Umbilical cord (tissue), 2 donors: Measurements from ENCODE around the gene OR2T6. TPM values are rescaled to one million over a fixed set of nuclear protein-coding genes. Genes with fewer than 3 reads are reported as not detected.
"Not testable (repeated sequence)": the region's sequence is repeated elsewhere in the genome, so short reads cannot be mapped to it uniquely, and the experiment has no call there.

Experiments
- DNase-seq: peaks from one replicate; pipeline ENCODE4 v3.0.0-alpha.2; 2015; ENCODE audit warnings: low spot score
- total RNA-seq: library from RNA; depleted of rRNA; stranded (reverse); fragments of >200 nt; gene quantifications from one replicate; pipeline ENCODE4 v1.2.3, GENCODE V29; 2014; ENCODE audit warnings: low replicate concordance; ENCODE audit not compliant: insufficient read depth

The OR2T6 gene, protein sequence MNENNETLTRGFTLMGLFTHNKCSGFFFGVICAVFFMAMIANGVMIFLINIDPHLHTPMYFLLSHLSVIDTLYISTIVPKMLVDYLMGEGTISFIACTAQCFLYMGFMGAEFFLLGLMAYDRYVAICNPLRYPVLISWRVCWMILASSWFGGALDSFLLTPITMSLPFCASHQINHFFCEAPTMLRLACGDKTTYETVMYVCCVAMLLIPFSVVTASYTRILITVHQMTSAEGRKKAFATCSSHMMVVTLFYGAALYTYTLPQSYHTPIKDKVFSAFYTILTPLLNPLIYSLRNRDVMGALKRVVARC
- 1.9 TPM for total RNA-seq

DNA sequence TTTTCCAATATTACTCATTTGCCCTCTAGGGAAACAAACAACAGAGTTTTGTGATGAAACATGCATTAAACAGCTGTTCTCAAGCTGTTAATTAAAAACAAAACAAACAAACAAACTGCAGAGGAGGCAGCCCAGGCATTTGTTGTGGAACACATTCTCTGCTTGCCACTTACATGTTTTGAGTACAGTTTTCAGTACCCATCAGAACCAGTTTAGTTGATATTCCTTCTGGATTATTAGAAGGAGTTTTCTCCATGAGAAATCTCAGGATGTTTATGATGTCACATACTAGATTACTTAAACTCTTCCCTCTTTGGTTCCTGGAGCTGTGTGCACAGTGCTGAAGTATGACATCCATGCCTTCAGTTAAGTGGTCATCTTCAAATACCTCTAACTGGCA, at the start of gene OR2T6:
Gene OR2T6, plus strand, starts transcription at position 301 of the 400 bp plus-strand sequence. CDS start 11,863 bp downstream, outside the sequence.
- DNase-seq = no peak

DNA sequence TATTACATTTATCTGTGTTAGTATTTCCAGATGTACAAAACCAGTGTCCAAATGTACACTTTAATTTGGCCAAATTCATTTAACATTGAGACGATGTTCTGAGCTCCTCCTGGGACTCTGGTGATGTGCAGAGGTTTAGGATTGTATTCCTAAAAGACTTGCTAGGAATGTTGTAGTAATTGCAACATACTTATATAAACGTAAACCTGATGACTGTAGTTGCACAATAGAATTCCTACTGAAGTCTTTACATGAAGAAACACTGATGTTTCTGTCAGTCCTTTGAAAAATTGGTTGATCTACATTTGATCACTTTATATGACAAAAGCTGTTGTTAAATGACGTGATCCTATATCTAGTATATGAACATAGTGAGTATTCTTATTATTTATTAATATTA, 32.1 kb upstream of the OR2T6 start:
- DNase-seq = no peak

DNA sequence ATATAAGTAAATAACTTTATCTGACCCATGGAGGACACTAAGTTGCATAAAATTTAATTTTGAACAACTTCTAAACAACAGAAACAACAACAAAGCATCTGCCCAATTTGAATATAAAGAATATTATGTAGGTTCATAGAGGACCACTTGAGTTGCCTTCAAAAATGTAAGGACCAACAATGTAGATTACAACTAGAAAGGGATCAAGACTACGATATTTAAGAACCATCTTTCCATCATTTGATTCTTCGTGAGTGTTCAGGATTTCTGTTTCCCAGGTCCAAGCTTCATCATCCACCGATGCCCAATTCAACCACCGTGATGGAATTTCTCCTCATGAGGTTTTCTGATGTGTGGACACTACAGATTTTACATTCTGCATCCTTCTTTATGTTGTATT, 27.1 kb upstream of the OR2T6 start, which contains the start of gene OR14C36:
Gene OR14C36, plus strand, starts transcription at position 301 of the 400 bp plus-strand sequence. Its CDS starts 0 bp downstream, at position 301.
- no peak for DNase-seq

DNA sequence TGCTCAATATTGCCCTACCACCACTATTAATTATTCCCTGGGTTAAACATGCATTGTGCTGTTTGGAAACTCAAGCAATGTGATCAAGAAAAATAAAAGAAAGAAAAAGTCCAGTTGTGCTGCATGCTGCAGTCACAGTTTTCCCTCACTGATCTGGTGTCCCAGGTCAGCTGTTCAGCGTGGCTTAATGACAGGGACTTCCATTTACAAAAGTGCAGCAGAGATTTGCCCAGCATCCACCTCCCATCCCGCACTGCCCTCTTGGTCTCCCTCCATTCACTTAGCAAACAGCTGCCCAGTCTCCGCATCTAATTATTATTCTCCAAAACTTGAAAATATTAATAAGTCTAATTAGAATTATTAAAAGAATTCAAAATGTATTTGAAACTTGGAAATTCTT, 16.1 kb upstream of the OR2T6 start:
- no peak for DNase-seq

DNA sequence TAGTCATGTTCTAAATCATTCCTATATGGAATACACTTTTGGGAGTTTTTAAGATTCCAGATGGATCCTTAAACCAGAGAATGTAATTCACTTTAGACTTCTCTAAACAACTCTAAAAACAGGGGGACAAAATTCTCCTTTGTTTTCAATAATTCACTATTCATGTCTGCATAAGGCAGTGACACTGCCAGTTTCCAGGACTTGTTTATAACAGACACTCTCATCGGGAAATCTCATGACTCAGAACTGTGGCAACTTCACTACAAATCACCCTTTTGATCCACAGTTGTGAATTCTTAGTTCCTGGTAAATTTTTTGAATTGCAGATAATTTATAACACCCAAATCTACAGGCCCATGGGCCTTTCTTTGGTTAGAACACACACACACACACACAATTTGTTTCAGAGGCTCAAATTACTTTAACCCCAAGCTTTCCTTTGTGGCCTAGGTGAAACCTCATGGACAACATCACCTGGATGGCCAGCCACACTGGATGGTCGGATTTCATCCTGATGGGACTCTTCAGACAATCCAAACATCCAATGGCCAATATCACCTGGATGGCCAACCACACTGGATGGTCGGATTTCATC, 14.3 kb upstream of the OR2T6 start, which contains the start of gene OR2T4:
Gene OR2T4, plus strand, starts transcription at position 545 of the 595 bp plus-strand sequence. Its CDS starts 0 bp downstream, at position 545.
- no peak for DNase-seq

DNA sequence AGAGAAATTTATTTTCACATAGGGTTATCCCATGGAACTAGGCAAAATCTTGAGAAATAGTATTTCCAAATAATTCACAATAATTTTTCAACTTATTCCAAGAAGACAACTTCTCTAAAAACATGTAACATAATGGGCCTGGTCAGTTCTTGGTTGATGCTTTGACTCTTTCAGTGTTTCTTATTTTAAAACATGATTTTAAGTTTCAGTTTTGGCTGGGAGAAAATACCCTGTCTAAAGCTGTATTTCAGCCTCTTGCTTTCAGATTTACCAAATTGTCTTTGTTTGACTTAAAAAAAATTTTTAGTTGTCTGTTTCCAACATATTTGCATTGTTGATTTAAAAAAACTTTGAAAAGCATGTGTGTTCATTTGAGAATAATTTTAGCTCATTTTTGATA, 8.9 kb upstream of the OR2T6 start:
- DNase-seq = no peak

DNA sequence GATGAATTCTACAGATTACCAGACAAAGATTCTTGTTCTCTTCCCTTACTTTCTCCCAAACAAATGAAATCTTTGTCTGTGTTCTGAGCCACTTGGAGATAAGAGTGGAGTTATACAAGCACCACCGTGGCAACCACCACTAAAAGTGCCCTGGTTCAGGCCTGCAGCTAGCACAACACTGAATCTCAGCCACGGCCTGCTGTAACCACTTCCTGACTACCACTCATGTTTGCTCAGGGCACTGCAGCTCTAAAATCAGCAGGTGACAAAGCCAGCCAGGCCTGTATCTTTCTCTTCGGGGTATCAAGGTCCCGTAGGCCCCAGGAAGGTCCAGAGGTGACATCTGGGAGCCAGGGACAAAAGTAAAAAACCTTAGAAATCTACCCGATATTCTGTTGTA, 3.2 kb upstream of the OR2T6 start:
- DNase-seq = no peak

DNA sequence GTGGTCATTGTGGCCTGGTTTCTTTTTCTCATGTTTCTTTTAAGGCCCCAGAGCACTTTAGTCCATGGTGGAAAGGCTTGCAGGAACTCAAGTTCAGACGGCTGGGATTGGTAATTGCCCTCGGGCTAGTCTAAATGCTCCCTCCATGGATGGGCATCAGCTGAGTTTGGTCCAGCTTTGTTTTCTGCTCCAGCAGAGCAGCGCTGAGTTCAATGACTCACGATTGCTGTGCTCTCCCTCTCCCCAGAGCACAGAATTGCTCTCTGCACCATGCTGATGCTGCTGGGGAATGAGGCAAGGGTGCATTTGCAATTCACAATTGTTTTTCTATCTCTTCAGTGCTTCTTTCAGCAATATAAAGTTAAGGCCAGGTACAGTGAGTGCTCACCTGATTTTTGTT, 1.8 kb upstream of the OR2T6 start:
- no peak for DNase-seq

DNA sequence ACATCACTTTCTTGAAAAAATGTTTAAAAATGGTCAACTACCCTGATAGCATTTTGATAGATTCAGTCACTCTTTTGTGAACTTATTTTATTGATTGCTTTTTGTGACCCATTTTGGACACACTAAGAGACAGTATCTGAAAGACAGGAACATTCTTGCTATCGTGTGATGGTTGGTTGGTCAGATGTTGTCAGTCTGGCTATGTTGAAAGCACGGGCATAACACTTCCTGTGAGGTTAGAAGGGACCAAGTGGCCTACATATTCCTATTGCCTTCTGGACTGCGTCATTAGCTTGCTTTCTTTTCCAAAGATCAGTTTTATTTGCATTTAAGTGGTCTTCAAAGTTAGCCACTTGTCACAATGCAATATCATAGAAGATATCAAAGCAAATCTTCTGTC, 1.4 kb downstream of the OR2T6 start:
- no peak for DNase-seq

DNA sequence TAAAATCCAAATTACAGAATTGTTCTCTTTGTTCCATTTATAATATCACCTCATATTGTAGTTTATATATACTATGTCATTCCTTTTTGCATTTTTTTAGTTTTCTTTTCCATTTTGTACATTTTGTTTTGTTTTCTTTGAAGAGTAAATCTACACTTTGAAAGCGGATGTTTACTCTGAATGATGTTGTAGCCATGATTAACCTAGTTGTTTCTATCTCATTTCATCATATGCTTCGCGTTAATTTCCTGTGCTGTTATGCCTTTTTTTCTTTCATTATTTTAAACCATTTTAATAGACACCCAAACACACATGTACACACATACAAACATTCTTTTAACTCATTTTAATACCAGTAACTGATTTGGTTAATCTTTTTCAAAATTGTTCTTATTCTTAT, 5.3 kb downstream of the OR2T6 start:
- no peak for DNase-seq

DNA sequence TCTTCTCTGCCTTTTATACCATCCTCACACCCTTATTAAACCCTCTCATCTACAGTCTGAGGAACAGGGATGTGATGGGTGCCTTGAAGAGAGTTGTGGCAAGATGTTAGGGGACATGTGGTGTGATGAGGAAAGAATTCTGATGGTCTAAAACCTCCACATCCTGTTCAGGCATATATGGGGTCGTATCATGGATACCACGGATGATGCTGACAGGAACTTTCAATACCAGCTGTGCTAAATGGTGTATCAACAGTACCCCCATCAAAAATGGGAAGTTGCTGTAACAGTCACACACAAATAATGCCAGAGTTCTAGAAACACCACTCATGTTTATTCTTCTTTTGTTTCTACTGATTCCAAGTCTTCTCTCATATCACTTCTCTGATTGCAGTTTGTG, 12.9 kb downstream of the OR2T6 start:
- no peak for DNase-seq

DNA sequence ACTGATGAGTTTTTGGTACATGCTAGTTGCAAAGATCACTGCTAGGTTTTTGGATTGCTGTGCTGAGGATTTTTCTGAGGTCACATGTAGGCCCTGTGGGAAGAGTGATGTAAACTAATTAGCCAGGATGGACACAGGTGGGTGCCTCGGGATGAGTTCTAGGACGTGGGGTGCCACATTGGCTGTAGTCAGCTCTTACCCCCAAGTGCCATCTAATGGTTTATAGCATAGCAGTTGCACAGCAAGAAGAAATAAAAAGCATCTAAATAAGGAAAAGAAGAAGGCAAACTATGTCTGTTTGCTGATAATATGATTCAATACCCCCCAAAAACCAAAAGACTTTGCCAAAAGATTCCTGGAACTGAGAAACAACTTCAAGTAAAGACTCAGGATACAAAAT, 17.5 kb downstream of the OR2T6 start:
- no peak for DNase-seq

DNA sequence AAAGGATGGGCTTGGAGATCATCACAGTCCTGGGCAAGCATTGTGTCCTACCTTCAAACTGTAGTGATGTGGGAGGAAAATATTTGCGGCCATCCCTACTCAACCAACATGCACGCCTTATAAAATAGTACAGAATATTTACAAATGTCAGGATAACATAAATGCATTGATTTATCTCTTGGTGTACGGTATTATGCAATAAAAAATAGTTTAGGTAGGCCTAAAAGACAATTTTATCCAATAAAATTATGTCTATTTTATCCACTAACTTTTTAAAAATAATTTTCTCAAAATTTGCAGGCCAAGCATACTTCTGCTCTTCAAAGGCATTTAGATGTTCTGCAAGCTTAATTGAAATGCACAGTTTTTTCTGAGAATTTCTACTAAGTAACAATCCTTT, 27.2 kb downstream of the OR2T6 start, which contains the start of gene OR2T1:
Gene OR2T1, plus strand, starts transcription at position 301 of the 400 bp plus-strand sequence. CDS start 3,100 bp downstream, outside the sequence.
- no peak for DNase-seq

DNA sequence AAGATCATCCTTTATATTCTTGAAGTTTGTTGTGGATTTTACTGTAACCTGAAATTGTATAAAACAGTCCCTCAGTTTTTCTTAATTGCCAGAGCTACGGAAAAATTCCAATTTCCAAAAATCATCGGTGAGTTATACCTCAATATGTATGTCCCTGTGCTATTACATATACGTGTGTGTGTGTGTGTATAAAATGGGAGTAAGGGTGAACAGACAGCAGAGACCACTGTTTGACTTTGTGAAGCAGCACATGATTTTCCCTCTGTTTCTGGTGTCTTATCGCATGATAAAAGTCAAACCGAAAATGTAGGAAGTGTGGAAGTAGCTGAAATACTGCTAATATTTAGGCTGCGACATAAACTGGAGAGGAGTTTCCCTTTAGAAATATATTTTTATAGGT, 28.5 kb downstream of the OR2T6 start:
- no peak for DNase-seq

DNA sequence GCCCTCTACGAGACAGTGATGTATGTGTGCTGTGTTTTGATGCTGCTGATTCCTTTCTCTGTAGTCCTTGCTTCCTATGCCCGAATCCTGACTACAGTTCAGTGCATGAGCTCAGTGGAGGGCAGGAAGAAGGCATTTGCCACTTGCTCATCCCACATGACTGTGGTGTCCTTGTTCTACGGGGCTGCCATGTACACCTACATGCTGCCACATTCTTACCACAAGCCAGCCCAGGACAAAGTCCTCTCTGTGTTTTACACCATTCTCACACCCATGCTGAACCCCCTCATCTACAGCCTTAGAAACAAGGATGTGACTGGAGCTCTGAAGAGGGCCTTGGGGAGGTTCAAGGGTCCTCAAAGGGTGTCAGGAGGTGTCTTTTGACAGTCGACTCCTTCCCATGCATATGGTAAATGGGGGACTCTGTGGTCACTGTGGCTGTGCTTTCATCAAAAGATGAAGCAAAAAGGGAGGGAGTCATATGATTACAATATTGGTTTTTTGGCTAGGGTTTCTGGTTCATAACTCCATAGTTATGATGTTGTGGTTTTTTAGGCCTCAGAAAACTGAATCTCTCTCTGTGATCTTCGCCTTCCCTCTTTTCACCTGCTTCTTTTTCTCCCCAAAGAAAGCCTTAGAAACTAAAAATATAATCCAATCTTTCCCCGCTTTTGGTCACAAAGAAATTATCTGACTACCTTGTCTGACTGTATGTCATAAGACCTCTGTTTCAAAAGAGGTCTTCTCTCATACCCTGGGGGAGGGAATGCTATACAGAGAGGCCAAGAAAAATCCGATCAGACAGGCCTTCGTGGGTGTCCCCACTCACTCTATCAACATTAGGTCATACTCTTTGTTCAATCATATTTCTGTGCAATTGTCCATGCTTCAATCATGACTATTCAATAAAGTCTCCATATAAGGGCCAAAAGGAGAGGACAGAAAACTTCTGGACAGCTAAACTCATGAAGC, 31.5 kb downstream of the OR2T6 start:
- no peak for DNase-seq

DNA sequence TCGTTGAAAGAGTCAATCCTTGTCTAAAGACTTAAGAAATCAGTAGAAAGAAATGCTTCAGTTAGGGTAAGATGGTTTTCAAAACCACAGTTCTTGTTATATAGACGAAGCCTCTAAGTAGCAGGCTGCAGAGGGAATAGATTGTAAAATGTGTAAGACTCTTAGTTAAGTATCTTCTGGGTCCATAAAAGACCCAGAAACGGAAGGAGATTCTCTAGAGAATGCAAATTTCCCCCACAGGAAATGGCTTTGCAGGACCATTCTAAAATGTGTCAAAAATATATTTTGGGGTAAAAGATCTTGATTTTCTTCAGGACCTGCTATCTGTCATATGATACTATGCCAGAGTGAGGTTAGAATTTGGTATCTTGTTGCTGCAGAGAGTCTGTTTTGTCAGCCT, 40.7 kb downstream of the OR2T6 start:
- DNase-seq = no peak

DNA sequence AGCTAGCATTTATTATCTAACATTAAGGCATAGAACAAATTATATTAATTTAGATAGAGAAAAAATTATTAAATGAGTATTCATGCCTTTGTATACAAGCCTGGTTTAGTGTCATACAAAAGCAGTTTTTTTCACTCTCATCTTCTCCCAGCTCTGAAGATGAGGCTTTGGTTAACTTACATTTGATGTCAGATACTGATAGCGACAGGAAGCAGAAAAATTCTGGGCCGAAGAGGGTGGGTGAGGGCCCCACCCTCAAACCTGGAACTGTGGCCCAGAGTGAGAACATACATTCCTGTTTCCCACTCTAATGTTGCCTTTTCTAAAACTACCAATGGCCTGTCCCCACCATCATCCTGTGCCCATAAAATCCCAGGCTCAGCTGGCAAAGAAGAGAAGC, 42.3 kb downstream of the OR2T6 start:
- no peak for DNase-seq

DNA sequence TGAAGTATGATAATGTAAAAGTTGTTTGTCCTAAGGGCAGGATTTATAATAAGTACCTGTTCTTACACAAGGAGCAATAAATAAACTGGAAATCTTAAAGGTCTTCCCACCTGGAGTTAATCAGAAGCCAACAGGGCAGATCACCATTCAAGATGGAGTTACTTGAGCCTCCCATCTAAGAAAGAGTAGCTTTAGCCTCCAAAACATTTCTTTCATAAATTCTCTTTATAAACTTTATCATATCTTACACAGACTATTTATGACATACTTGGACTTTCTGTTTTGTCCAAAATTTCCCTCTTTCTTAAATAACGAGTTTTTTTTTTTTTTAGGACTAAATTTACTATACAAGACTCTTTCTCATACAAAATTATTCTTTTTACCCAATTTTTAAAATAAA, 45.8 kb downstream of the OR2T6 start:
- DNase-seq = no peak

DNA sequence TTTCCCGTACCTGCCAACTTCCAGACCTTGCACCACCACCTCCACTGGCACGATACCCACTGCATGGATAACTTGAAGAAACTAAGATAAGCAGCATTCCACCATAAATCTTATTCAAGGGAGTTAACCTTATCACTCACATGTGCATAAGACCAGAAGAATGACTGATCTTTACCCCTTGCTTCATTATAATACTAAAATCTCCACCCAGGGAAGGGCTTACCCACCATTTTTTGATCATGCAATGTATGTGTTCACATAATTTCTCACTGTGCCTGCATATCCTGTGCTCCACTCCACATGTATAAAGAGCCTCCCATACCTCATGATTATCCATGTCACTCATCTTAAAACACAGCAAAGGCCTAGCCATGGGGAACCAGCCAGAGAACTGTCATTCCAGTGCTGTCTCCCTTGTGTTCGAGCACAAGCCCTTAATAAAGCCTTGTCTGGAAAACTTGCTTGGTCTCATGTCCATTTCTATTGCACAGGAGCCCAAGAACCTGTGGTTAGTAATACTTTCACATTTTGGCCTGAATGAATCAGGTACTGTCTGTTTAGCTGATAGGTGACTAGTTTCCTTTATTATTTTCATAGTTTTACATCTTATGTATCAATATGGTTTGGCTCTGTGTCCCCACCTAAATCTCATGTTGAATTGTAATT, 52.1 kb downstream of the OR2T6 start:
- not testable (repeated sequence) for DNase-seq

DNA sequence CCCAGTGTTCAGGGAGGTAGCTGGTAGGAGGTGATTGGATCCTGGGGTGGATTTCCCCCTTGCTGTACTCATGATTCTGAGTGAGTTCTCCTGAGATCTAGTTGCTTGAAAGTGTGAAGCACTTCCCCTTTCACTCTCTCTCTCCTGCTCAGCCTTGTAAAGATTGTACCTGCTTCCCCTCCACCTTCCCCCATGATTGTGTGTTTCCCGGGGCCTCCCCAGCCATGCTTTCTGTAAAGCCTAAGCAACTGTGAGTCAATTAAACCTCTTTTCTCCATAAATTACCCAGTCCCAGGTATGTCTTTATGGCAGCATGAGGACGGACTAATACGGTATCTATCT, 52.6 kb downstream of the OR2T6 start:
- DNase-seq = not testable (repeated sequence)

DNA sequence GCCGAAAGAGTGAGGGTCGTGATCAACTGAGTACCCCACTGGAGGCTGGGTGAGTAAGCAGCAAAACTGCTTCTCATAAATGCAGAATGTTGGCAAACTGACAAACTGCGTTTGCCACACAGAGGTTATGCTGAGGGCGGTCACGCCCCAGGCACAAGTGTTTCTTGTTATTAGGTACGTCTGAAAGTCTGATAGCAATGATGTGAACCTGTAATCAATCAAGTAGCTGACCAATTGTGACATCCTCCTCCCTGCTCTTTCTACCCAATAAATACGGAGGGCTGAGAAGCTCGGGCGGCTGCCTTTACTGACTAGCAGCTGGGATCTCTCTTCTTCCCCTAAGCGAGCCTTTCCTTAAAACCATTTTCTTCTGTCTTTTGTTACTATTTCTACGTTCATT, 56.1 kb downstream of the OR2T6 start:
- not testable (repeated sequence) for DNase-seq
